Measurements from ENCODE around the gene FOXR1.

Gene FOXR1

DNA sequence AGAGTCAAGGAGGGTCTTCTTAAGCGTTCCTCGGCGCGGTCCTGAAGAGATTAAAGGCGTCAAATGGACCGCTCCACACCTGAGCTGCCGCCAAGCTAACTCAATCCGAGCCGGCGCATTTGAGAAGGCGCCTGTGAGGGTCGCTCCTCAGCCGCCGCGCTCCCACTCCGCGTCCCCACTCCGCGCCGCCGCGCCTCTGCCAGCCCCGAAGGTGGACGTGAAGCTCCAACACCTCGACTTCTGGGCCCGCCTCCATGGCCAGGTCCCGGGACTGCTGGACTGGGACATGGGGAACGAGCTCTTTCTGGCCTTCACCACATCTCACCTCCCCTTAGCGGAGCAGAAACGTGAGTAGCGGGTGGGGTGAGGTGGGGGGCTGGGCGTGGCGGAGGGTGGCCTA lies at the start of gene FOXR1:
FOXR1 (plus strand) TSS at position 116 of the 400 bp plus-strand sequence; CDS start at position 287, 171 bp downstream.
- in situ Hi-C loops (cut with MboI; ENCODE audit: low sequenced_read_pairs), result no loop called here

DNA sequence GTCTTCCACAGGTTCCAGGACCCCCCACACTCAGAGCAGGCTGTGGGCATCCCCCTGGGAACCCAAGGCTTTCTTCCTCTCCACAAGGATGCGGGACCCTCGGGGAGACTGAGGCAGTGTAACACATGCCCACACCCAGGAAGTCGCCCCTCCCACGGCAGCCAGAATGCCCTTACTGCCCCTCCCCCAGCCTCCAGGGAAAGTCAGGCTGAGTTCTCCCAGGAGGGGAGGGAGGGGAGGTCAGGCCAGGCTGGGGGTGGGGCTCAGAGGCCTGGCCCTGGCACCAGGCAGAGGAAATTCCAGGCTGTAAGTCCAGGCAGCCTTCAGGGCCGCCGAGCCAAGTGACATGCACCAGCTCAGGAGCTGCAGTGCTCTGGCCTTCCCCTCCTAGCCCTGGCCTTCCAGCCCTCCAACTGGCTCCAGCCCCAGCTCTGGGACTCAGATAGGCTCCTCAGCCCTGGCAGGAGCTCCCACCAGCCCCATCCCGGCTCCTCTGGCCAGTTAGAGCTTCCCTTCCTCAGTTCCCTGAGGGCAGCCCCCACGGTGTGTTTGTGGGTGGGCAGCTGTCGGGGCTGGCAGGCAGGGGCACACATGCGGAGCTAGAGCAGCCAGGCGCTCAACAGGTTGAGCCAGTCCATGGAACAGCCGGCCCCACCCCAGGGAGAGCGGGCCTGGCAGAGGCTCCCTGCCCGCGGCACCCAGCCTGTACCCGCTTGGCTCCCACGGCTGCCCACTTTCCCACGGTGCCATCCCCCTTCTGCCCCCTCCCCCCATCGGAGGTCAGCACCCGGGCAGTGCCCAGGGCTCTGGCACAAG lies 49.4 kb upstream of the FOXR1 start:
- in situ Hi-C loops (cut with MboI; ENCODE audit: low sequenced_read_pairs), result no loop called here

- in situ Hi-C loops (cut with MboI; ENCODE audit: low sequenced_read_pairs), result no loop called here
Measured at GRCh38 chr11:118922745-118923627, 48.6 kb upstream of the FOXR1 start.

- in situ Hi-C loops (cut with MboI; ENCODE audit: low sequenced_read_pairs), result no loop called here
Measured at GRCh38 chr11:118923721-118924587, 47.6 kb upstream of the FOXR1 start.

GRCh38 chr11:118924591-118925585 lies 46.7 kb upstream of the FOXR1 start:
- in situ Hi-C loops (cut with MboI; ENCODE audit: low sequenced_read_pairs), result no loop called here

DNA sequence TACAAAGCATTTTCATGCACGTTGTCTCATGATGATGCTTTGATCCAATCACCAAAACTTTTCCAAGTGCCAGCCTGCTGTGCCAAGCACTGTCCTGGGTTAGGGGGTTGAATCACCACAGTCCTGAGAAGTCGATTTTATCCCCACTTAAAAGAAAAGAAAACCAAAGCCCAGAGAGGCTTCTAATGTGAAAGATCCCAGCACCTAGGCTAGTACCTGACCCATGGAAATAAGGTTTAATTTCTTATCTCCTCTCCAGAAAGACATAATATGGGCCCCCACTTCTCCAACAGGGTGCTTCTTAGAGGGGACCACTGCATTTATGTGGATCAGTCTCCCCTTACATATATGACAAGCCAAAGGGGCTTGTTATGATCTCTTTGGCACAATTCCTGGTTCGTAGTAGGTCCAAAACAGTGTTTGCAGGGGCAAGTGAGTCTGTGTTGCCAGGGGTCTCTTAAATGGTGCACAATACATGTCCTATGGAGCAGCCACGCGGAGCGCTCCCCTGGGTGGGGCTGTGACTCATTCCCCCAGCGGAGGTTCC lies 43.9 kb upstream of the FOXR1 start:
- in situ Hi-C loops (cut with MboI; ENCODE audit: low sequenced_read_pairs), result no loop called here

GRCh38 chr11:118928101-118928869 lies 43.3 kb upstream of the FOXR1 start:
- in situ Hi-C loops (cut with MboI; ENCODE audit: low sequenced_read_pairs), result no loop called here

DNA sequence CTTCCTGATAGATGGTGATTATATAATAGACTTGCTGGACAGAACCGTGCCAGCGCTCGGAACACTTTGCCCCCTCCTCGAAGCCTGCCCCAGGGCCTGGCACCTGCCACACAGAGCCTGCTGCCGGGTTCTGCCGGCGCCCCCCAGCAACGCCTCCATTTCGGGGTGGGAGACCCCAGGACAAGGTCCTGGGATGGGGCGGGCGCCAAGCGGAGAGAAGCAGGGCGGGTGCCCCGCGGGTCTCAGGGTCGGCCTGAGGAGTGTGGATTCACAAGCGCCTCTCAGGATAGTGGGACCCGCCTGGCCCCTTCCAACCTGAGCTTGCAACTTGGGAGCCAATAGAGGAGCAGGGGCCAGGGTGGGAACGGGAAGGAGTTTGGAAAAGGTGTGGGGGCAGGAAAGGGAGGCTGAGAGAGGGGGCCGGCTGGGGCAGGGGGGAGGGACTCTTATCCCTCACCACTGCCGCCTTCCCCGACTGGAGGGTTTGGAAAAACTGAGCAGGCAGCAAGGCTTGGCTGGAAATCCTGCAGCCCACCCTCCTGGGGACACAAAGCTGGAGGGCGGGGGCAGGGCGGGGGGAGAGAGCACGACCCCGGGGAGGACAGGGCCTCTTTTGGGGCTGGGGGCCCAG lies 42.6 kb upstream of the FOXR1 start:
- in situ Hi-C loops (cut with MboI; ENCODE audit: low sequenced_read_pairs), result no loop called here

GRCh38 chr11:118929501-118930093 lies 42.0 kb upstream of the FOXR1 start:
- in situ Hi-C loops (cut with MboI; ENCODE audit: low sequenced_read_pairs), result no loop called here

DNA sequence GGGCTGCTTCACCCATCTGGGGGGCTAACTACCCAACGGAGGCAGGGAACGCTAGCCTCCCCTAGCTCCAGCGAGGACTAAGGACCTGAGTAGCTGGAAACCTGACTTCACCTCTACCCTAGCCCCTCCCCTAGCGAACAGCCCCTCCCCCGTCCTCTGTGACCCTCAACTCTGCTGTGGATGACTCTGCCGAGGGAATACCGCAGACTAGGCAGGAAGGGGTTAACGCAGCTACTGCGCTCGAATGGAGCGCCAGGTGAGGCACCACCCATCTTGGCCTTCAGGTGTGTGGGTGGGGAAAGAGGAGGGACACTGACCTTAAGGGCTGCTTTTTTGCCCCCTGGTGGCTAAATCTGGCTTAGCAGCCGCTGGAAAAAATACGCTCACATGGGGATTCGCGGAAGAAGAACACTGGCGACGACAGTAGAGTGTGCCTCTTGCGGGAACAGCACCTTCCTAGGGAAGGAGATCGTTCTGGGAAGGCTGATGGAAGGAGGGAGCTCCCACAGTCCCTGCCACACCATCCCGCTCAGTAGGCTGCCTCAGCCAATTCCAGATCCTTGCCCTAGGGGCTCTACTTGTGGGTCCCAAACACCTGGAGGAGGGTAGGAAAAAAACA lies 41.4 kb upstream of the FOXR1 start:
- in situ Hi-C loops (cut with MboI; ENCODE audit: low sequenced_read_pairs), result no loop called here

DNA sequence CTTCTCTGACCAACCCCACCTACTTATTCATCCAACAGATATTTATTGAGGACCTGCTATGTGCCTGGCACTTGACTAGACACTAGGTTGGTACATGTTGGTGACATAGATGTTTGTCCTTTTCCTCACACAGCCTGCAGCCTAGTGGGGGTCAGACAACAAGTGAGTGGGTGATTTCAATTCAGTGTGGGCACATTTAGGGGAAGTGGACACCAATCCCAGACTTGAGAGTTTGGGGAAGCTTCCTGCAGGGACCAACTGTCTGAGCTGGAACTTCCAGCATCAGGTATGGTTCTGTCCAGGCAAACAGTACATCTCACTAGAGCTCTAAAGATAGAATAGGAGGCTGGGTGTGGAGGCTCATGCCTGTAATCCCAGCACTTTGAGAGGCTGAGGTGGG lies 40.0 kb upstream of the FOXR1 start:
- in situ Hi-C loops (cut with MboI; ENCODE audit: low sequenced_read_pairs), result no loop called here

- in situ Hi-C loops (cut with MboI; ENCODE audit: low sequenced_read_pairs), result no loop called here
Measured at GRCh38 chr11:118933486-118933885, 38.1 kb upstream of the FOXR1 start.

GRCh38 chr11:118935376-118935775 lies 36.2 kb upstream of the FOXR1 start:
- in situ Hi-C loops (cut with MboI; ENCODE audit: low sequenced_read_pairs), result no loop called here

- in situ Hi-C loops (cut with MboI; ENCODE audit: low sequenced_read_pairs), result no loop called here
Measured at GRCh38 chr11:118938491-118939403, 32.8 kb upstream of the FOXR1 start.

GRCh38 chr11:118939404-118939915 lies 32.1 kb upstream of the FOXR1 start:
- in situ Hi-C loops (cut with MboI; ENCODE audit: low sequenced_read_pairs), result no loop called here

DNA sequence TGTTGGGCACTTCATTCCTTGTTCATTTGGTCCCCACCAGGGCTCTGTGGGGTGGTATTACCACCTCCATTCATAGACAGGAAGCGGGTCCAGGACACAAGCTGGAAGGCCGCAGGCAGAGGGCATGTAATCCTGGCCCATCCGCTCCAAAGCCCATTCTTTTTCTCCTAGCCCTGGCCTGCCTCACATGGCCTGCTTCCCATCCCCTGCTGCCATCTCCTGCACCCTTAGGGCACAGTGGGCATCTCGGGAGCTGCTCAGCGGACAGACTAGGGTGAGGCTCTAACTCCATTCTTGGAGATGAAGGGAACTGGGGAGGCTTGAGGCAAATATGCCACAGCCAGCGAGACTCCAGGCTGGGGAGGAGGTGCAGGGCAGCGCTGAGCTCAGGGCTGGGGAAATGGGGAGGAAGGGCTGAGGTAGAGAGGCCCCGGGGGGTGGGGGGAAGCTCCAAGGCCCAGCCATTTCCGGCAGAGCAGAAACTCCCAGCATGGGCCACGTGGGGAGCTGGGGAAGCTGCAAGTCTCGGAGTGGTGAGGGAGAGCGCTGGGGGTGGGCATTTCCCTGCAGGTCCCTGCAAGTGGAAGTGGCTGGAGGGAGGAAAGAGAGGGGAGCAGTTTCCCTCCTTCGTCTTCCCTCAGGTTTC lies 31.5 kb upstream of the FOXR1 start:
- in situ Hi-C loops (cut with MboI; ENCODE audit: low sequenced_read_pairs), result no loop called here

Measured in HL-60/S4 treated with retinoic acid at 250 ng/mL for 4 days and 3 days (cell line).